Amniotic epithelial cell (primary cell): ENCODE data around the gene MED12L.
A peak's percentile ranks its signal among the peaks of the same experiment; 100 is the strongest.
"Not testable (repeated sequence)": the region's sequence is repeated elsewhere in the genome, so short reads cannot be mapped to it uniquely, and the experiment has no call there.

Experiments used
- DNase-seq: peaks from one replicate; pipeline ENCODE4 v3.0.0-alpha.2; 2010; ENCODE audit warnings: low read depth

Gene MED12L

GRCh38 chr3:151085227-151085888, at the start of gene MED12L:
MED12L (plus strand) TSS chr3:151085664; CDS start chr3:151086927, 1,263 bp downstream.
- peak; percentile 62 for DNase-seq

GRCh38 chr3:151037746-151038477, 47.6 kb upstream of the MED12L start:
- DNase-seq: peak; percentile 92

- peak; percentile 32 for DNase-seq
Measured at GRCh38 chr3:151044706-151045105, 40.8 kb upstream of the MED12L start.

GRCh38 chr3:151047636-151048035, 37.8 kb upstream of the MED12L start:
- peak; percentile 75 for DNase-seq

- no peak for DNase-seq
Measured at GRCh38 chr3:151051533-151051932, 33.9 kb upstream of the MED12L start.

- no peak for DNase-seq
Measured at GRCh38 chr3:151052346-151052745, 33.1 kb upstream of the MED12L start.

- no peak for DNase-seq
Measured at GRCh38 chr3:151052756-151053155, 32.7 kb upstream of the MED12L start.

- DNase-seq: peak; percentile 42
Measured at GRCh38 chr3:151058740-151059139, 26.7 kb upstream of the MED12L start.

- no peak for DNase-seq
Measured at GRCh38 chr3:151062611-151063010, 22.9 kb upstream of the MED12L start.

GRCh38 chr3:151067158-151067557, 18.3 kb upstream of the MED12L start:
- DNase-seq: no peak

GRCh38 chr3:151072842-151073241, 12.6 kb upstream of the MED12L start:
- DNase-seq: not testable (repeated sequence)

- no peak for DNase-seq
Measured at GRCh38 chr3:151074256-151074655, 11.2 kb upstream of the MED12L start.

- no peak for DNase-seq
Measured at GRCh38 chr3:151075869-151076562, 9.4 kb upstream of the MED12L start.

GRCh38 chr3:151076626-151077025, 8.8 kb upstream of the MED12L start:
- DNase-seq: no peak

GRCh38 chr3:151081082-151081481, 4.4 kb upstream of the MED12L start:
- not testable (repeated sequence) for DNase-seq

- no peak for DNase-seq
Measured at GRCh38 chr3:151082880-151083838, 2.3 kb upstream of the MED12L start.

GRCh38 chr3:151084893-151085226, 604 bp upstream of the MED12L start:
- DNase-seq: no peak

- DNase-seq: no peak
Measured at GRCh38 chr3:151085889-151086483, 522 bp downstream of the MED12L start.

- peak; percentile 83 for DNase-seq
Measured at GRCh38 chr3:151086484-151087456, 1.3 kb downstream of the MED12L start.

- DNase-seq: no peak
Measured at GRCh38 chr3:151087648-151088047, 2.2 kb downstream of the MED12L start.
